ENCODE results near the gene PTPN18.

- TF ChIP-seq POLR2A (IDR thresholded peaks at IDR 0.05) (no peak), CTCF (IDR thresholded peaks at IDR 0.05) (no peak), EP300 (IDR thresholded peaks at IDR 0.05) (no peak), POLR2AphosphoS5 (IDR thresholded peaks at IDR 0.05) (no peak)
Observed at GRCh38 chr2:130388221-130388907, 32.5 kb downstream of the PTPN18 start.
